KOPT-K1 (cell line): ENCODE results near the gene CDH22.

Source experiments
- H3K27ac ChIP-seq: fragments of 200-600 bp; sonication (generic); 2 replicates; pipeline ENCODE4 v1.5.1; 2016; ENCODE audit warnings: antibody characterized with exemption, mild to moderate bottlenecking, low read depth, low read length; ENCODE audit not compliant: poor library complexity, severe bottlenecking
- H3K36me3 ChIP-seq: fragments of 200-600 bp; sonication (generic); 2 replicates; pipeline ENCODE4 v1.5.1; 2017; ENCODE audit warnings: antibody characterized with exemption, mild to moderate bottlenecking, low read length, moderate library complexity; ENCODE audit not compliant: insufficient read depth
- H3K9me3 ChIP-seq: fragments of 200-600 bp; sonication (generic); 2 replicates; pipeline ENCODE4 v1.5.1; 2017; ENCODE audit warnings: antibody characterized with exemption, low read length, mild to moderate bottlenecking; ENCODE audit not compliant: insufficient read depth, poor library complexity, severe bottlenecking

CDH22 gene

GRCh38 chr20:46260936-46261454 is 47.3 kb downstream of the CDH22 start:
- Histone ChIP-seq H3K9me3 (no peaks in the 10 kb centered on the region), H3K27ac (no peak overlapping the region), H3K36me3 (no peaks in the 10 kb centered on the region)

- Histone ChIP-seq H3K9me3 (no peaks in the 10 kb centered on the region), H3K27ac (no peak overlapping the region), H3K36me3 (no peaks in the 10 kb centered on the region)
These were observed 47.8 kb downstream of the CDH22 start for GRCh38 chr20:46260480-46260879.

- H3K9me3 ChIP-seq: no peaks in the 10 kb centered on the region
- no peak overlapping the region for H3K27ac ChIP-seq
- H3K36me3 ChIP-seq: no peaks in the 10 kb centered on the region
These were observed 48.9 kb downstream of the CDH22 start for GRCh38 chr20:46259260-46259859.

- no peak overlapping the region for H3K27ac ChIP-seq
- H3K36me3 ChIP-seq: no peaks in the 10 kb centered on the region
- H3K9me3 ChIP-seq: no peaks in the 10 kb centered on the region
These were observed 50.4 kb downstream of the CDH22 start for GRCh38 chr20:46257887-46258286.

DNA sequence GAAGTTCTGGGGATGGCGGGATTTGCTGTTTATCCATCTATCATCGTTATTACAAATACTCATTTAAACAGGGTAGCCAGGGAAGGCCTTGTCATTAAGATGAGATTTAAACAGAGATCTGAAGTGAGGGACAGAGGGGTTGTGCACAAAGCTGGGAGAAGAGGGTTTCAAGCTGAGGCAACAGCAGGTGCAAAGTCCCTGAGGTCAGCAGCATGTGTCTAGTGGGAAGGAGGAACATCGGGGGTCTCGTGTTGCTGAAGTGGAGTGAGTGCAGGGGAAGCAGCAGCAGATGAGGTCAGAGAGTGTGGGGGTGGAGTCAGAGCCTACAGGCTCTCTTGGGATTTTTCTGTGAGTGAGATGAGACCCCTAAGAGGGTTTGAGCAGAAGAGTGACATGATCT is 52.0 kb downstream of the CDH22 start:
- no peak overlapping the region for H3K27ac ChIP-seq
- no peaks in the 10 kb centered on the region for H3K9me3 ChIP-seq
- no peaks in the 10 kb centered on the region for H3K36me3 ChIP-seq

- H3K9me3 ChIP-seq: no peaks in the 10 kb centered on the region
- H3K36me3 ChIP-seq: no peaks in the 10 kb centered on the region
- H3K27ac ChIP-seq: no peak overlapping the region
These were observed 52.7 kb downstream of the CDH22 start for GRCh38 chr20:46255440-46256104.

DNA sequence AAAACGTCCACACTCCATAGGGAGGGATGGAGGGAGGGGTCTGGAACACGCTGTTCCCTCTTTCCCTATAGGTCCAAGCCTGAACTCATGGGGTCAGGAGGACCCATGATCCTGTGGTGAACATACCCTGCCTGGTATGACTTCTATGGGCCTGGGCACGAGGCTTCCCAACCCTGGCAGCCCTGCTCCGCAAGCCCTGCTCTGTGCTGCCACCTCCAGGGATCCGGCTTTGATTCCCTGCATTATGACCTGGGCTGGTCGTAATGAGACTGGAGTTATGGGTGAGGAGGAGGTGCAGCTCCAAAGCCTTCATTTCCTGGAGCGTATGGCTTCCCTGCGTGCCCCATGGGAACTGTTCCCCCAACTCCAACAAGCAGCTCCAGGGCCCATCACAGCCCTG is 54.9 kb downstream of the CDH22 start:
- Histone ChIP-seq H3K9me3 (no peaks in the 10 kb centered on the region), H3K36me3 (no peaks in the 10 kb centered on the region), H3K27ac (no peak overlapping the region)

DNA sequence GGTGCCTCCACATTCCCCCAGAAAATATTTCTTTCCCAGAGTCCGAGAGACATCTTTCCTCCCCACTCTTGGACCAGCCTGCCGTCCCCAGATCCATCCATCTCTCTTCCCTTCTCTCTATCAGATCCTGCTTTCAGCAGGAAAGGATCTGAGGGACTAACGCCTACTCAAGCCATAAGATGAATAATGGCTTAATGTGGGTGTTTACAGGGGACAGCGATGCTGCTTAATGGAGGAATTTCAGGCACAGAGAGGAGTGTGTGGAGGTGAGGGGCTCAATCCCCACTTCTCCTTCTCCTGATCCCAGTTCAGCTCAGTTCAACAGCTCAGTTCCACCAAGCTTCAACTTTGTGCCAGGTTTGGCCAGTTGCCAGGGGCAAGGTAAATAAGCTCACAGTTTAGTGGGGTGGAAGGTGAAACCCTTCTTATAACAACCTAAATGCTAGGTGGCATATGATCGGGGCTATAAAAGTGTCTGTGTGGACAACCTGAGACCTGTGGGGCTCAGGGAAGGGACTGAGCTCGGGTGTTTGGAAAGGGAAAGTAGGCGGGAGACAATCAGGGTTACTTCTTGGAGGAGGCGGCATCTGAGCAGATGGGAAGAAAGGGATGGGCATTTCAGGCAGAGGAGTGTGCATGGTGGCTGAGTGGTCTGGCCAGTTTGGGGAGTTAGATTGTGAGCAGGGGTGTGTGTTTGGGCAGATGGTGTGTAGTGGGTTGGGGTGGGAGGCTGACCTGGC is 55.8 kb downstream of the CDH22 start:
- no peak overlapping the region for H3K27ac ChIP-seq
- H3K9me3 ChIP-seq: no peaks in the 10 kb centered on the region
- H3K36me3 ChIP-seq: no peaks in the 10 kb centered on the region

- Histone ChIP-seq H3K36me3 (no peaks in the 10 kb centered on the region), H3K9me3 (no peaks in the 10 kb centered on the region), H3K27ac (no peak overlapping the region)
These were observed 57.1 kb downstream of the CDH22 start for GRCh38 chr20:46251211-46251673.

DNA sequence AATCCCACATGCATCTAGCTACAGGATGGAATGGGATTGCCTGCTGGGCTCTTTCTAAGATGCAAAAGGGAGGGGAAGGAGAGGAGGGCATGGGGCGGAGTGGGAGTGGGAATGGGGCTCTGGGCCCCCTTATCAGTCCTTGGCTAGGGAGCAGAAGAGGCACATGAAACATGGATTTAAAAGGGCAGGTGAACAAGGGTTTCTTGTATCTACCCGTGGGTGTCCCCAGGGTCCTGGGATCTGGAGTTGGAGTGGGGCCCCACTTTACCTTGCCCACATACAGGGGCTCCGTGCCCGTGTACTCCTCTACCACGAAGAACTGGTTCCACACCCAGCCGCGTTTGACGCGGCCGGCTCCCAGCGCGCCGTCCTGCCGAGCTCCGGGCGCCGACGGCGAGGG is 57.5 kb downstream of the CDH22 start:
- H3K9me3 ChIP-seq: no peaks in the 10 kb centered on the region

GRCh38 chr20:46249671-46250070 is 58.6 kb downstream of the CDH22 start:
- Histone ChIP-seq H3K36me3 (no peaks in the 10 kb centered on the region), H3K27ac (no peak overlapping the region), H3K9me3 (no peaks in the 10 kb centered on the region)

More for the DNA sequence above, 57.5 kb downstream of the CDH22 start:
- no peak overlapping the region for H3K27ac ChIP-seq
- no peaks in the 10 kb centered on the region for H3K36me3 ChIP-seq

DNA sequence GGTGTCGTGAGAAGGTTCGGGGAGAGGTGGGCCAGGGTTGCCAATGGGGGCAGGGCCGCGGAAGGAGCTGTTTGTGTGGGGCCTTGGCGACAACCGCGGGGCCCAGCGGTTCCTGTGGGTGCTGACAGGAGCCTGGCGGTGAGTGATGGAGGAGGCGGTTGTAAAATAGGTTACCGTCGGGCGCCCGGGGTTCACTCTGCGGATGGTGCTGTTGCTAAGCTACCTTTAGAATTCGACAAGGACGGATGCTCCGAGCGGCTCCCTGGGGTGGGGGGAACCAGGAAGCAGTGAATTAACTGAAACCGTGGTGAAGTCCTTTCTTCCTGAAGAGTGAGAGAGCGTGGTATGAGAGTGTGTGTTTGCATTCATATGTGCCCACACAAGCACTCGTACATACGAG is 61.7 kb downstream of the CDH22 start:
- Histone ChIP-seq H3K27ac (no peak overlapping the region), H3K9me3 (no peaks in the 10 kb centered on the region), H3K36me3 (no peaks in the 10 kb centered on the region)

- Histone ChIP-seq H3K27ac (no peak overlapping the region), H3K36me3 (no peaks in the 10 kb centered on the region), H3K9me3 (no peaks in the 10 kb centered on the region)
These were observed 64.3 kb downstream of the CDH22 start for GRCh38 chr20:46243707-46244628.

GRCh38 chr20:46242390-46242789 is 65.9 kb downstream of the CDH22 start:
- H3K27ac ChIP-seq: no peak overlapping the region

More at GRCh38 chr20:46242390-46242789, 65.9 kb downstream of the CDH22 start:
- no peaks in the 10 kb centered on the region for H3K9me3 ChIP-seq
- H3K36me3 ChIP-seq: no peaks in the 10 kb centered on the region
